Nephron (organoid): ENCODE measurements around the gene UROC1.

Experiments used
- H3K27ac Mint-ChIP-seq, 3 experiments: 2 replicates each; pipeline ENCODE4 v1.8.0; 2020; ENCODE audit warnings: mixed read lengths in 3 of 3, mild to moderate bottlenecking in 2 of 3, moderate library complexity in 1 of 3
- H3K27me3 Mint-ChIP-seq: 2 replicates; pipeline ENCODE4 v1.8.0; 2021; ENCODE audit warnings: low read depth, mild to moderate bottlenecking, moderate library complexity, mixed read lengths
- H3K36me3 Mint-ChIP-seq: 2 replicates; pipeline ENCODE4 v1.8.0; 2020; ENCODE audit warnings: low read depth, mixed read lengths
- H3K4me1 Mint-ChIP-seq: 2 replicates; pipeline ENCODE4 v1.8.0; 2020; ENCODE audit warnings: mixed read lengths
- H3K4me3 Mint-ChIP-seq, 3 experiments: 2 replicates each; pipeline ENCODE4 v1.8.0; 2020; ENCODE audit warnings: mild to moderate bottlenecking in 3 of 3, mixed read lengths in 3 of 3, moderate library complexity in 2 of 3
- H3K9me3 Mint-ChIP-seq: 2 replicates; pipeline ENCODE4 v1.8.0; 2020; ENCODE audit warnings: mixed read lengths
- CTCF ChIP-seq, 3 experiments: fragments of 200-600 bp; sonication (generic); IDR thresholded peaks; one replicate each; pipeline ENCODE4 v1.5.0; 2021; ENCODE audit warnings: antibody characterized with exemption in 3 of 3; ENCODE audit not compliant: unreplicated experiment in 3 of 3

The UROC1 gene

GRCh38 chr3:126477061-126477380 lies 40.6 kb downstream of the UROC1 start:
- peaks cover 14% of the 10 kb centered on the region for H3K36me3 Mint-ChIP-seq
- no peak for TF ChIP-seq CTCF (IDR thresholded peaks at IDR 0.05; ENCODE audit: unreplicated experiment in 3 of 3)

GRCh38 chr3:126476166-126477060 lies 41.2 kb downstream of the UROC1 start:
- peaks cover 14% of the 10 kb centered on the region for H3K36me3 Mint-ChIP-seq
- H3K4me1 Mint-ChIP-seq, result peaks cover 40% of the 10 kb centered on the region
- TF ChIP-seq CTCF (IDR thresholded peaks at IDR 0.05; ENCODE audit: unreplicated experiment in 3 of 3), result no peak
- H3K4me3 Mint-ChIP-seq, result peak overlapping the region; percentile 81 to 91 (median 86)
- H3K9me3 Mint-ChIP-seq, result no peaks in the 10 kb centered on the region
- H3K27me3 Mint-ChIP-seq, result no peaks in the 10 kb centered on the region
- H3K27ac Mint-ChIP-seq, result peak overlapping the region; percentile 73 to 97 (median 87)

More at GRCh38 chr3:126477061-126477380, 40.6 kb downstream of the UROC1 start:
- Mint-ChIP-seq H3K4me1 (peaks cover 45% of the 10 kb centered on the region), H3K27me3 (no peaks in the 10 kb centered on the region), H3K4me3 (peak overlapping the region; percentile 81 to 89 (median 84)), H3K9me3 (no peaks in the 10 kb centered on the region), H3K27ac (peak overlapping the region; percentile 73 to 97 (median 87))

GRCh38 chr3:126475413-126476114 lies 42.0 kb downstream of the UROC1 start, which contains the start of gene ZXDC:
ZXDC (minus strand) TSS chr3:126475891; CDS start chr3:126475865, 26 bp downstream.
- Mint-ChIP-seq H3K36me3 (peaks cover 23% of the 10 kb centered on the region), H3K27ac (peak within 1 kb of the TSS; percentile 76 to 97 (median 95)), H3K9me3 (no peaks in the 10 kb centered on the region), H3K4me3 (peak within 1 kb of the TSS; percentile 90 to 98 (median 96)), H3K4me1 (peaks cover 33% of the 10 kb centered on the region), H3K27me3 (no peaks in the 10 kb centered on the region)
- peak in 2 of 3 experiments; percentile 14 to 29 for TF ChIP-seq CTCF (IDR thresholded peaks at IDR 0.05; ENCODE audit: unreplicated experiment in 3 of 3)

- Mint-ChIP-seq H3K27ac (peak overlapping the region; percentile 76 to 95 (median 94)), H3K4me3 (peak overlapping the region; percentile 90 to 98 (median 96)), H3K9me3 (no peaks in the 10 kb centered on the region), H3K27me3 (no peaks in the 10 kb centered on the region), H3K36me3 (peaks cover 31% of the 10 kb centered on the region), H3K4me1 (peaks cover 33% of the 10 kb centered on the region)
- no peak for TF ChIP-seq CTCF (IDR thresholded peaks at IDR 0.05; ENCODE audit: unreplicated experiment in 3 of 3)
Observed at GRCh38 chr3:126474498-126475412, 42.8 kb downstream of the UROC1 start.

GRCh38 chr3:126473292-126474168 lies 44.0 kb downstream of the UROC1 start:
- H3K27ac Mint-ChIP-seq, result peak overlapping the region; percentile 2 to 95 (median 77)
- H3K9me3 Mint-ChIP-seq, result no peaks in the 10 kb centered on the region
- H3K4me3 Mint-ChIP-seq, result peak overlapping the region; percentile 90 to 98 (median 96)
- peaks cover 33% of the 10 kb centered on the region for H3K4me1 Mint-ChIP-seq
- peaks cover 43% of the 10 kb centered on the region for H3K36me3 Mint-ChIP-seq
- no peak for TF ChIP-seq CTCF (IDR thresholded peaks at IDR 0.05; ENCODE audit: unreplicated experiment in 3 of 3)
- H3K27me3 Mint-ChIP-seq, result no peaks in the 10 kb centered on the region
